Kasumi-1 (cell line): Measurements from ENCODE around the gene CELSR2.
"Not testable (repeated sequence)": the region's sequence is repeated elsewhere in the genome, so short reads cannot be mapped to it uniquely, and the experiment has no call there.

ENCODE experiments used
- DNase-seq, 2 experiments: peaks; one replicate each; lab custom pipeline; 2025; lab: John Stamatoyannopoulos, UW

The CELSR2 gene

DNA sequence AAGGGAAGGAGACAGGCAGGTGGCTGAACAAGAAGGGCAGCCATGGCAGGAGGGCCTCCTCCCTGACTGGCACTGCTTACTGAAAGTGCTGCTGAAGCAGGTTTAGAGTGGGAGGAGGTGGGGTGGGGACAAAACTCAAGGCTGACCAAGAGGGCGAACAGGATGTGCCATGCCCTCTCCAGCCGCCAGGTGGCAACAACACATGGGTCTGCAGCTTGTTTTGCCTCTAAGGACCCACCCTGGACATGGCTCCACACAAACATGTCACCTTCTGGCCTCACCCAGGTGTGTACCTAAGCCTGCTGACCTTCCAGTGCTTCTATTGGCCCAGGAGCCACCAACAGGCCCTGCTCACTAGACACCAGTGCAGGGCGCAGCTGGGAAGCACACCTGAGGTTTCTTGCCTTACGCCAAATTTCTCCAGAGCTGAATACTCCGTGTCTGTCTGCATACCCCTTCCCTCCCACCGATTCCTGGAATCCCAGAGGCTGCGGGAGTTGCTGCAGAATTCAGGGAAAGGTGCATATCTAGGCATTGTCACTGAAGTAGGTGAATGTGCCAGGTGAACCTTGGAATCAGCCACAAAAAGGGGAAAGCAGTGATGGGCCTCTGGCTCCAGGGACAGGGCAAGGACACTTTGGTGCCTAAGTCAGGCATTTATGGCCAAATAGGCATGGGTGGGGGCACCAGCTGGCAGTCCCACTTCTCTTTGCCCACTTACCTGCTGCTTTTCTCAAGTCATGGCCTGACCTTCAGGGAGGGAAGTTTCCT lies 28.3 kb downstream of the CELSR2 start:
- peak; percentile 45 to 52 for DNase-seq

GRCh38 chr1:109279615-109280278 lies 30.4 kb downstream of the CELSR2 start:
- no peak for DNase-seq

DNA sequence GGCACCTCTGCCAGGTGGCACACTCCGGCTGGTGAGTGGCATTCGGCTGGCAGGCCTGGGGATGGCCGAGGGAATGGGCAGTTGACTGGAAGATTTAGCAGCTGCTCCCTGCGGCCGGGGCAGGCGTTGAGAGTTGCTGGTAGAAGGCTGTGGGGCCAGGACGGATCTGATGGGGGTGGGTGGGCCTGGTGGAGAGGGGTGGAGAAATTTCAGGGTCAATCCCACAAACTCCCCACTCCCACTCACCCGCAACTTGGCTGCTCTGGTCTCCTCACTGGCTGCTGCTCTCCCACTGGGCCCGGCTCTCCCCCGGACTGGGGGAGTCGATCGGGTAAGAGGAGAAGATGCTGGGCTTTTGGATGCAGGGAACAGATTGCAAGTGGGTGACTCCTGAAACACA lies 31.5 kb downstream of the CELSR2 start:
- no peak for DNase-seq

- DNase-seq = peak; percentile 51 to 70
Measured at GRCh38 chr1:109281680-109282496, 32.5 kb downstream of the CELSR2 start.

GRCh38 chr1:109282497-109282951 lies 33.2 kb downstream of the CELSR2 start:
- no peak for DNase-seq

- peak; percentile 94 for DNase-seq
Measured at GRCh38 chr1:109282952-109283747, 33.8 kb downstream of the CELSR2 start, which contains the start of gene PSRC1. PSRC1 (minus strand) TSS chr1:109283145.

DNA sequence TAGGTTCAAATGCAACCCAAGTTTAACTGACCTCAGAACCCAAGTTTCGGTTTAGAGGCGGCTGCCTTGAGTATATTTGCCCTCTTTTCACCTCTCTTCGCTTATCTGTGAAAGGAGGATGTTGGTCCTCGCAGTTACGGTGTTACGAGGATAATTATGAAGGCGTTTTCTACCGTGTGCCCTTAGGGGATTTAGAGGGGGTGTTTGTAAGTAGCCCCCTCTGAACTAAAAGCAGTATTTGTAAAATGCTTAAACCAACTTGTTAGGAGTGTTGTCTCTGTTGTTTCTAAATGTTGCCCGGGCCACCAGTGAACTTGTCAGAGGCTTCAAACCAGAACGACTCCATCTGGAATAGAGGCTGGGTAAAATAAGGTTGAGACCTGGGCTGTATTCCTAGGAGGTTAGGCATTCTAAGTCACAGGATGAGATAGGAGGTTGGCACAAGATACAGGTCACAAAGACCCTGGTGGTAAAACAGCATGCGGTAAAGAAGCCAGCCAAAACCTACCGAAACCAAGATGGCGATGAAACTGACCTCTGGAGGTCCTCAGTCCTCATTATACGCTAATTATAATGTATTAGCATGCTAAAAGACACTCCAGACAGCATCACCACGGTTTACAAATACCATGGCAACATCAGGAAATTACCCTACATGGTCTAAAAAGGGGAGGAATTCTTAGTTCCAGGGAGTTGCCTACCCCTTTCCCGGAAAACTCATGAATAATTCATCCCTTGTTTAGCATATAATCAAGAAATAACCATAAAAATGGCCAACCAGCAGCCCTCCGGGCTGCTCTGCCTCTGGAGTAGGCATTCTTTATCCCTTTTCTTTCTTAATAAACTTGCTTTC lies 34.6 kb downstream of the CELSR2 start:
- no peak for DNase-seq

DNA sequence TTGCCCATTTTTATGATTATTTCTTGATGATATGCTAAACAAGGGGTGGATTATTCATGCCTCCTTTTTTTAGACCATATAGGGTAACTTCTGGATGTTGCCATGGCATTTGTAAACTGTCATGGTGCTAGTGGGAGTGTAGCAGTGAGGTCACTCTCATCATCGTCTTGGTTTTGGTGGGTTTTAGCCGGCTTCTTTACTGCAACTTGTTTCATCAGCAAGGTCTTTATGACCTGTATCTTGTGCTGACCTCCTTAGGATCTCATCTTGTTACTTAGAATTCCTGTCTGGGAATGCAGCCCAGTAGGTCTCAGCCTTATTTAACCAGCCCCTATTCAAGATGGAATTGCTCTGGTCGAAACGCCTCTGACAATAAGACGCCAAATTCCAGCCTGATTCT lies 37.4 kb downstream of the CELSR2 start:
- not testable (repeated sequence) for DNase-seq

DNA sequence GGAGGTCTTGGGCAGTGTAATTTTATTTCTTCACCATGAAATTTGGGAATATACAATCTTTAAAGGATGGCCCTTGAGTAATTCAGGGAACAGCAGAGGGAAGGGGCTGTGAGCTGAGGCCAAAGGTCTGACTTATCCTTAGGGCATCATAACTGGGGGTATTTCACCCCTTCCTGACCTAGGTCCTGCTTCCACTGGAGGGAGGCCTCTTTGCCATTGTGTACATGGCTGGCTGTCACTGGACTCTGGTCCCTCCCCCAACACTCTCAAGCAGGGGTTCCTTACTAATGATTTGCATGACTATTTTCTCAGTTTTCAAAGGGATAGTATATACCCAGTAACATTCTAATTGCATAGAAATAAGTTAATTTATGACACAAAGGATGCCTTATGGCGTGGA lies 40.8 kb downstream of the CELSR2 start:
- no peak for DNase-seq

DNA sequence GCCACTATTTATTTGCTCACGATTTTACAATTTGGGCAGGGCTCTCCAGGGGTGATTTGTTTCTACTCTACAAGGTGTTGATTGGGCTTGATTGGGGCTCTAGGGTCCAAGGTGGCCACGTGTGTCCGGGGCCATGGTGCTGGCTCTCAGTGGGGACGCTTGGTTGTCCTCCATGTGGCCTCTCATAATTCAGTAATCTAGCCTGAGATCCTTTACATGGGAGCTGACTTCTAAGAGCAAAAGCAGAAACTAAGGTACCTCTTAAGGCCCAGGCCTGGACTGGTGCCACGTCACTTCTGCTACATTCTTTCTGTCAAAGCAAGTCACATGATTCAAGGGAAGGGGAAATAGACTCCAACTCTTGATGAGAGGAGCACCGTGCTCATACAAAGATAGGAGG lies 41.7 kb downstream of the CELSR2 start:
- DNase-seq = peak; percentile 67 to 69

DNA sequence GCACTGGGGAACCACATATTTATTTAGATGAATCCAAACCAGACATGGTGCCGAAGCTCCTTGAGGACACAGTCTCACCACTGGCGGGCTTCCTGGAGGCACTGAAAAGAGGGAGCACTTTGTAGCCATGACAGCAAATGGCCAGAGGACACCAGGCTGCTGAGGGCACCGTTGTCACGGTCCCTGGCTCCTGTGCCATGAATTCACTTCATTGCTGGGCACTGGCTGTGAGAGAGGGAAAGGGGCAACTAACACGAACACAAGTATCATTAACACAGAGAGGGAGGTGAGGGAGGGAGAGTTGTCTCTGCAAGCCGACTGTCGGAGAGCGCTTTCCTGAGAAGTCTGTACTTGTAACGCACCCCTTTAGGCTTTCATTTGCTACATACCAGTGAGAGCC lies 43.0 kb downstream of the CELSR2 start:
- DNase-seq = no peak

DNA sequence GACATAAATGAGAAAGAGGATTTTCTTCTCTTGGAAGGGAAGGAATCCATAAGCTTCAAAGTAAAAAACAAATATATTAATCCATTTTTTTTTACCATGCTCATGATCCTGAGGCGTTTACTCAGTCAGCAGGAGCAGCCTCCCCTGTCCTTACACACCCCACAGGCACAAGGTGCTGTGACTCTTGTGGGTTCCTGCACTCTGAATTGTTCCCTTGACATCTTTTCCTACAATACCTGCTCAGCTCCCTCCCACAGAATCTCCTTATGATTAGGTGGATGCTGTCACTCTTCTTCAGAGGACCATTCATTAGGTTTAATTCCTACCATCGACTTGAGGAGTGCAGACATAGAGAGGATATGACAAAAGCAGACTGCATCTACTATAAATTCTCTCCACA lies 43.7 kb downstream of the CELSR2 start:
- DNase-seq = no peak

DNA sequence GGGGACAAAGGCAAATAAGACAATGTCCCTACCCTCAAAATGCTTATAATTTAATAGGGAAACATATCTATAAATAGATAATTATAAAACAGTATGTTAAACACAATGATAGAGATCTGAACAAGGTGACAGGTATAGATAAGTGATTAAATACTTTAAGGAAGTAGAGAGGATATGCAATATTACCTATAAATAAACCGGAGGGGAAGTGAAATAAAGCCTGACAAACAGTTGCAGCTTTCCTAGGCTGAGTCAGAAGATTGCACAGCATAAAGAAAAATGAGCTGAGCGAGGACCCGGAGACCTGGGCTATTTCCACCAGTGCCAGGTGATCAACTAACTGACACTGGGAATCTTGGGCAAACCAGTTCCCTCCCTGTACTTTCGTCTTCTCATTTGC lies 45.1 kb downstream of the CELSR2 start:
- DNase-seq = no peak

- no peak for DNase-seq
Measured at GRCh38 chr1:109295712-109296415, 46.5 kb downstream of the CELSR2 start.

DNA sequence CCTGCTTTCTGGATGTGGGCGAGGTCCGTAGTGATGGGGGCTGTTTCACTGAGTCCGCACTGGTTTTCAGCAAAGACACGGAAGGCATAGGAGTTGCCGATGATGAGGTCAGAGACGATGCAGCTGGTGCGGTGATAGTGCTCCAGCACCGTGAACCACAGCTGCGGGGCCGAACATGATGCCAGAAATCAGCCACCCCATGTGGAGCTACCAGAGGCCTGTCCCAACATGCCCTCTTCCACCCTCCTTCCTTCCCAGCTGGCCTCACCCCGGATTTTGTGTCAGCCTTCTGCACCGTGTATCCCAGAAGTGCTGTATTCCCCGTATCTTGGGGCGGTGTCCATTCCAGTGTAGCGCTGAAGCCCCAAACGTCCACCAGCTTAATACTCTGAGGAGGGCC lies 47.4 kb downstream of the CELSR2 start:
- no peak for DNase-seq

GRCh38 chr1:109298666-109299557 lies 49.6 kb downstream of the CELSR2 start:
- DNase-seq = no peak

- no peak for DNase-seq
Measured at GRCh38 chr1:109299558-109300343, 50.4 kb downstream of the CELSR2 start.

- no peak for DNase-seq
Measured at GRCh38 chr1:109300650-109301151, 51.4 kb downstream of the CELSR2 start.
